Stimulated activated CD4-positive, alpha-beta T cell treated with anti-CD3 and anti-CD28 coated beads, Interleukin-1b, Interleukin-23, amount 100 ng/mL, for 4 hours (primary cell): Measurements from ENCODE around the gene MORN1.

Experiments
- DNase-seq, 2 donors: peaks; one replicate each; pipeline ENCODE4 v3.0.0-alpha.2; 2020; ENCODE audit warnings: low read depth in 2 of 2

Gene MORN1

GRCh38 chr1:2419416-2419815 lies 28.1 kb upstream of the MORN1 start:
- DNase-seq = no peak

GRCh38 chr1:2418791-2419320 lies 27.5 kb upstream of the MORN1 start:
- no peak for DNase-seq

DNA sequence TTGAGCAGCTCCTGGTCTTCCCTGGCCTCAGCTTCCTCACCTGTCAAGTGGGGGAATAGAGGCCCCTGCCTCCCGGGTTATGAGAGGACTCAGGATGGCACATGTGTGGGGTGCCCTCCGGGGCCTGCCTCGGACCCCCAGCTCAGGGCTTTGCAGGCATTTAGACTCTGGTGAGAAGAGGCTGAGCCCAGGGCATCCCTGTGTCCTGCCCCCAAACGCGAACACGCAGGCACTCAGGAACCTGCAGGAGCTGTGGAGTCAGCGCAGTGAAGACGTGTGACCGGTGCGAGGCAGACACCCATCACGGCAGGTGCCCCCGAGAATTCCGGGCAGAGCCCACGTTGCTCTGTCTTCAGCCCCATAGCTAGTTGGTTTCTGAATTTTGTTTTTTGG lies 26.5 kb upstream of the MORN1 start:
- DNase-seq = no peak

DNA sequence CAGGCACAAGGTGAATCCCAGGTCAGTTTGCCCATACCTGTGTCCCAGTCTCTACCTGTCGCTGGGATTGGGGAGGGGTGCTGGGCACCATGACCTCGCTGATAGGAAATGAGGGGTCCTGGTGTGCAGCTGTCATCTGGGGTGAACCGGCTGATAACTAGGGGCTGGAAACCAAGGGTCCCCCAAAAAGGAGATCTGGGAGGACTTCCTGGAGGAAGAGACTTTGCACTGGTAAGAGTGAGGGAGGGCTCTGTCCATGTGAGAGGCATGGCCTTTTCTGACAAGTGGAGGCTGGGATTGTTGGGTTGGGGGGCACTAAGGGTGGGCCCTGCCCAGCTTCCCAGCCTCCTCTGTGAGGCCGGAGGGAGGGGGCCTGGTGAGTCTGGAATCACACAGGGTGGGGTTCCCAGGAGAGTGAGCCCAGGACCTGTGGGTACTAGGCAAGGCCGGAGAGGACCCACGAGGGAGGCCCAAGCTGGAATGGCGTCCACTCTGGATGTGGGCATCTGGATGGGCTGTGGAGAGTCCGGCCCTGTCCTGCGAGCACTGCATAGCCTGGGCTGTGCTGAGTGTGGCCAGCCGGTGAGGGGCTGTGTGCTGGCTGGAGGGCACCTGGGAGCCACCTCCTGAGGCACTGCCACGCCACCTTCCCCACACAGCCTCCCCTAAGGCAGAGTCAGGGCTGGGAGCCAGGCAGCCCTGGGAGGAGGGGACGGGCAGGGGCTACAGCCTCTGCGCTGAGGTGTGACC lies 25.9 kb upstream of the MORN1 start:
- DNase-seq = no peak

- DNase-seq = peak in 1 of 2 donors; percentile 24
Measured at GRCh38 chr1:2416403-2416802, 25.0 kb upstream of the MORN1 start.

- DNase-seq = peak in 1 of 2 donors; percentile 29
Measured at GRCh38 chr1:2415801-2416208, 24.5 kb upstream of the MORN1 start.

DNA sequence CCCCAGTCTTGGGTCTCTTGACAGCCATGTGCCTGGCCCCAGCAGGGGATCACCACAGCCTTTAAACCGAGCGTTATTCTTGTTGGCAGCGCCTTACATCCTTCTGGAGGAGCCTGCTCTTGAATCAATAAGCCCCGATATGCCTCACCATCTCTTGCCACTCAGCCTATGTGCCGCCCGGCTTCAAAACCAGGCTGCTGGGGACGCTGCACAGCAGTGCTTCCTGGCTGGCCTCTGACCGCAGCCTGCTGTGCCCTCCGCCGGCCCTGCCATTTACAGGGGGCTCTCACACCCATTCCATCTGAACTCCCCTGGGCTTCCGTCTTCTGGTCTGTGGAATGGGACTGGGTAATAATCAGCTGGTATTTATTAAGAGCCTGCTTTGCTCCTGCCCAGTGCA lies 24.0 kb upstream of the MORN1 start:
- DNase-seq = no peak

GRCh38 chr1:2414297-2414958 lies 23.1 kb upstream of the MORN1 start:
- DNase-seq = peak; percentile 72 to 77

GRCh38 chr1:2413495-2414296 lies 22.3 kb upstream of the MORN1 start:
- DNase-seq = no peak

GRCh38 chr1:2412773-2413494 lies 21.6 kb upstream of the MORN1 start:
- no peak for DNase-seq

GRCh38 chr1:2412395-2412772 lies 21.0 kb upstream of the MORN1 start, which contains the start of gene PEX10:
TSS of gene PEX10 (minus strand) at chr1:2412564. CDS start at chr1:2412502, 62 bp downstream.
- peak; percentile 99 to 100 for DNase-seq

GRCh38 chr1:2411801-2412394 lies 20.5 kb upstream of the MORN1 start:
- DNase-seq = no peak

DNA sequence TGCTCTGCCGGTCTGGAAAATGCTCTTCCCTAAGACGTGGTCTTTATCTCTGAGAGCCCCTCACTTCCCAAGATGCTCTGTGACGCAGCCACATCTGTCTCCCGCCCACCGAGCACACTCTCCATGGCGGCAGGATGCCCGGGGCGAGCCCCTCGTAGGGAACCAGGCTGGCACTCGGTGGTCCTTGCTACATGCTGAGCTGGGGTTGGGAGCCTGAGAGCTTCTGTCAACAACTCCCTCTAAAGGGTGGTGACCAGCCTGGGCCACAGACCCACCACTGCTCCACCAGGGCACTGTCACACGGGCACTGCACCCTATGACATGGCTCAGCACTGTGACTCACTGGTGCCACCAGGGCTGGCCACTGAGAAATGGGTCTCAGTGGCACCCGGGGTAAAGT lies 18.4 kb upstream of the MORN1 start:
- DNase-seq = no peak

- DNase-seq = no peak
Measured at GRCh38 chr1:2408859-2409276, 17.5 kb upstream of the MORN1 start.

- DNase-seq = no peak
Measured at GRCh38 chr1:2408456-2408855, 17.1 kb upstream of the MORN1 start.

DNA sequence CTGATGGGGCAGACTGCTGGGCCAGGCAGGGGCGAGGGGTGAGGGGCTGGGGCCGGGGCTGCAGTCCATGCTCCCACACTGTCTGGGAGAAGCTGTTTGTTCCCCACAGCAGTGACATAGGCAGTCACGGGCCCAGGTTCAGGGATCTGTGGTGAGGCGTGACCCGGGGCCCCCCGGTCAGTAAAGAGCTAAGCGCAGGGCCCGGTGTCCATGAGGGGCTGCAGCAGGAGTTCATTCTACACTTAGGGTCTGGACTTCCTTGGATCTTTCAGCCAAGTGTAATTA lies 16.6 kb upstream of the MORN1 start:
- no peak for DNase-seq

- DNase-seq = no peak
Measured at GRCh38 chr1:2407166-2407990, 16.0 kb upstream of the MORN1 start.

- no peak for DNase-seq
Measured at GRCh38 chr1:2406451-2407041, 15.2 kb upstream of the MORN1 start.

- no peak for DNase-seq
Measured at GRCh38 chr1:2405588-2406295, 14.4 kb upstream of the MORN1 start.
